ENCODE data around the gene TLR10.
"Not testable (repeated sequence)": the region's sequence is repeated elsewhere in the genome, so short reads cannot be mapped to it uniquely, and the experiment has no call there.

Gene TLR10

GRCh38 chr4:38782452-38783108 lies at the start of gene TLR10:
TSS of gene TLR10 (minus strand) at chr4:38782990. CDS start at chr4:38775590, 7,400 bp downstream.
- DNase-seq, result no peak

GRCh38 chr4:38832206-38832605 lies 49.4 kb upstream of the TLR10 start:
- DNase-seq, result no peak

GRCh38 chr4:38831653-38832052 lies 48.9 kb upstream of the TLR10 start:
- no peak for DNase-seq

GRCh38 chr4:38829237-38829636 lies 46.4 kb upstream of the TLR10 start:
- DNase-seq, result no peak

- no peak for DNase-seq
Measured at GRCh38 chr4:38823766-38824165, 41.0 kb upstream of the TLR10 start.

- no peak for DNase-seq
Measured at GRCh38 chr4:38822748-38823303, 40.0 kb upstream of the TLR10 start.

- no peak for DNase-seq
Measured at GRCh38 chr4:38821739-38822138, 38.9 kb upstream of the TLR10 start.

- DNase-seq, result no peak
Measured at GRCh38 chr4:38820329-38821061, 37.7 kb upstream of the TLR10 start.

- no peak for DNase-seq
Measured at GRCh38 chr4:38819569-38819968, 36.8 kb upstream of the TLR10 start.

- DNase-seq, result no peak
Measured at GRCh38 chr4:38818441-38818976, 35.7 kb upstream of the TLR10 start.

- no peak for DNase-seq
Measured at GRCh38 chr4:38815885-38816782, 33.3 kb upstream of the TLR10 start.

- DNase-seq, result no peak
Measured at GRCh38 chr4:38814386-38814785, 31.6 kb upstream of the TLR10 start.

GRCh38 chr4:38811297-38811696 lies 28.5 kb upstream of the TLR10 start:
- no peak for DNase-seq

GRCh38 chr4:38807462-38807861 lies 24.7 kb upstream of the TLR10 start:
- not testable (repeated sequence) for DNase-seq

GRCh38 chr4:38806251-38806650 lies 23.5 kb upstream of the TLR10 start:
- DNase-seq, result not testable (repeated sequence)

GRCh38 chr4:38805530-38806145 lies 22.8 kb upstream of the TLR10 start:
- DNase-seq, result no peak

GRCh38 chr4:38804654-38805295 lies 22.0 kb upstream of the TLR10 start, which contains the start of gene TLR1:
TSS of gene TLR1 (minus strand) at chr4:38804791. CDS start at chr4:38798831, 5,960 bp downstream.
- no peak for DNase-seq

GRCh38 chr4:38803833-38804653 lies 21.3 kb upstream of the TLR10 start:
- no peak for DNase-seq

- no peak for DNase-seq
Measured at GRCh38 chr4:38802561-38803355, 20.0 kb upstream of the TLR10 start.

- DNase-seq, result no peak
Measured at GRCh38 chr4:38800961-38801450, 18.2 kb upstream of the TLR10 start.
